Keratinocyte (primary cell): Measurements from ENCODE around the gene MERTK. TPM values are rescaled to one million over a fixed set of nuclear protein-coding genes. Genes with fewer than 3 reads are reported as not detected.

Experiments used
- DNase-seq: peaks from one replicate; pipeline ENCODE4 v3.0.0-alpha.2; 2011; ENCODE audit warnings: low read depth, missing footprints, low spot score
- FAIRE-seq: peaks from 2 replicates; lab custom pipeline; 2011; peaks lifted over from hg19 to GRCh38; lab: Jason Lieb, UNC
- H2AFZ ChIP-seq: 2 replicates; pipeline ENCODE4 v1.6.0; 2012; ENCODE audit warnings: low read length, control low read depth, inconsistent platforms; ENCODE audit not compliant: control insufficient read depth
- H3K27ac ChIP-seq: 2 replicates; pipeline ENCODE4 v1.5.1; 2011; ENCODE audit warnings: low read length; ENCODE audit not compliant: control insufficient read depth, insufficient read depth
- H3K27me3 ChIP-seq: 3 replicates; pipeline ENCODE4 v1.6.0; 2011; ENCODE audit warnings: low read length; ENCODE audit not compliant: control insufficient read depth, insufficient read depth; ENCODE audit errors: extremely low read depth
- H3K36me3 ChIP-seq, 2 experiments: 2 replicates in 1 of 2; 3 replicates in 1 of 2; pipeline ENCODE4 v1.5.1; 2011; ENCODE audit warnings: low read length in 2 of 2, mild to moderate bottlenecking in 1 of 2; ENCODE audit not compliant: control insufficient read depth in 2 of 2, insufficient read depth in 2 of 2; ENCODE audit errors: extremely low read depth in 1 of 2
- H3K4me1 ChIP-seq: 3 replicates; pipeline ENCODE4 v1.5.1; 2011; ENCODE audit warnings: low read length; ENCODE audit not compliant: control insufficient read depth, insufficient read depth; ENCODE audit errors: extremely low read depth
- H3K4me2 ChIP-seq: 3 replicates; pipeline ENCODE4 v1.6.0; 2011; ENCODE audit warnings: low read depth, low read length; ENCODE audit not compliant: control insufficient read depth, insufficient read depth; ENCODE audit errors: extremely low read depth
- H3K4me3 ChIP-seq, 3 experiments: fragments of 200-600 bp in 1 of 3; sonication (generic) in 1 of 3; 2 replicates in 2 of 3; 3 replicates in 1 of 3; pipeline ENCODE4 v1.5.1; 2011 to 2016; ENCODE audit warnings: low read length in 3 of 3, mild to moderate bottlenecking in 3 of 3, control low read depth in 2 of 3, inconsistent platforms in 1 of 3, low read depth in 1 of 3, mixed read lengths in 1 of 3, mixed run types in 1 of 3, moderate library complexity in 1 of 3; ENCODE audit not compliant: control insufficient read depth in 2 of 3, insufficient read depth in 2 of 3; ENCODE audit errors: extremely low read depth in 1 of 3
- H3K79me2 ChIP-seq: 2 replicates; pipeline ENCODE4 v1.6.0; 2012; ENCODE audit warnings: low read length; ENCODE audit not compliant: control insufficient read depth, insufficient read depth
- H3K9ac ChIP-seq: 3 replicates; pipeline ENCODE4 v1.6.0; 2011; ENCODE audit warnings: low read length; ENCODE audit not compliant: control insufficient read depth, insufficient read depth; ENCODE audit errors: extremely low read depth
- H3K9me1 ChIP-seq: 3 replicates; pipeline ENCODE4 v1.6.0; 2011; ENCODE audit warnings: low read length; ENCODE audit not compliant: control insufficient read depth, insufficient read depth; ENCODE audit errors: extremely low read depth
- H3K9me3 ChIP-seq: 2 replicates; pipeline ENCODE4 v1.5.1; 2012; ENCODE audit warnings: low read depth, low read length; ENCODE audit not compliant: control insufficient read depth
- H4K20me1 ChIP-seq: 3 replicates; pipeline ENCODE4 v1.6.0; 2011; ENCODE audit warnings: low read length; ENCODE audit not compliant: control insufficient read depth, insufficient read depth; ENCODE audit errors: extremely low read depth
- EZH2 ChIP-seq: IDR thresholded peaks from one replicate; pipeline ENCODE4 v1.6.1; 2012; ENCODE audit warnings: inconsistent platforms, mild to moderate bottlenecking, low read length, moderate library complexity
- dilution Hi-C: fragments of 300-500 bp; cut with MboI; formaldehyde crosslinking; loops from one replicate; pipeline ENCODE4 v1.7.0; 2020; ENCODE audit warnings: low sequenced_read_pairs; ENCODE audit not compliant: extremely low pct_ligation_motif_present
- polyA plus RNA-seq, 5 experiments: library from polyadenylated mRNA; depleted of rRNA in 3 of 5; stranded (reverse) in 3 of 5; stranded (forward) in 1 of 5; unstranded in 1 of 5; fragments of >200 nt; gene quantifications; 1 replicate in 1 of 5; 2 replicates in 3 of 5; 3 replicates in 1 of 5; pipeline versions ENCODE4 v1.2.1 to v1.2.3, GENCODE V29; 2011 to 2012; ENCODE audit warnings: missing spikeins in 2 of 5, low read depth in 1 of 5, low replicate concordance in 1 of 5
- TF ChIP-seq, protein P1 (sequence below), 3 experiments: IDR thresholded peaks in 1 of 3; conservative IDR thresholded peaks in 1 of 3; optimal IDR thresholded peaks in 1 of 3; 2 replicates in 2 of 3; 3 replicates in 1 of 3; pipeline versions ENCODE3 to v1.5.1; 2011; ENCODE audit warnings: low read length in 3 of 3, mild to moderate bottlenecking in 3 of 3, moderate library complexity in 2 of 3, control low read depth in 1 of 3, inconsistent platforms in 1 of 3; ENCODE audit not compliant: insufficient read depth in 2 of 3; ENCODE audit errors: extremely low read depth in 1 of 3

MERTK gene
- polyA plus RNA-seq, 1 donor (not counting 4 experiments of a cell fraction or from before 2014, with no cell fraction given): 0.14 TPM

- Histone ChIP-seq H4K20me1 (peaks cover 3% of the 10 kb centered on the region), H3K4me3 (no peak overlapping the region), H2AFZ (no peak overlapping the region), H3K27me3 (peaks cover 29% of the 10 kb centered on the region), H3K4me1 (no peaks in the 10 kb centered on the region), H3K36me3 (no peaks in the 10 kb centered on the region), H3K79me2 (no peaks in the 10 kb centered on the region), H3K9me1 (no peaks in the 10 kb centered on the region), H3K27ac (no peak overlapping the region), H3K9me3 (no peaks in the 10 kb centered on the region), H3K9ac (no peak overlapping the region), H3K4me2 (no peak overlapping the region)
- no peak for TF ChIP-seq EZH2
- TF ChIP-seq, protein P1, sequence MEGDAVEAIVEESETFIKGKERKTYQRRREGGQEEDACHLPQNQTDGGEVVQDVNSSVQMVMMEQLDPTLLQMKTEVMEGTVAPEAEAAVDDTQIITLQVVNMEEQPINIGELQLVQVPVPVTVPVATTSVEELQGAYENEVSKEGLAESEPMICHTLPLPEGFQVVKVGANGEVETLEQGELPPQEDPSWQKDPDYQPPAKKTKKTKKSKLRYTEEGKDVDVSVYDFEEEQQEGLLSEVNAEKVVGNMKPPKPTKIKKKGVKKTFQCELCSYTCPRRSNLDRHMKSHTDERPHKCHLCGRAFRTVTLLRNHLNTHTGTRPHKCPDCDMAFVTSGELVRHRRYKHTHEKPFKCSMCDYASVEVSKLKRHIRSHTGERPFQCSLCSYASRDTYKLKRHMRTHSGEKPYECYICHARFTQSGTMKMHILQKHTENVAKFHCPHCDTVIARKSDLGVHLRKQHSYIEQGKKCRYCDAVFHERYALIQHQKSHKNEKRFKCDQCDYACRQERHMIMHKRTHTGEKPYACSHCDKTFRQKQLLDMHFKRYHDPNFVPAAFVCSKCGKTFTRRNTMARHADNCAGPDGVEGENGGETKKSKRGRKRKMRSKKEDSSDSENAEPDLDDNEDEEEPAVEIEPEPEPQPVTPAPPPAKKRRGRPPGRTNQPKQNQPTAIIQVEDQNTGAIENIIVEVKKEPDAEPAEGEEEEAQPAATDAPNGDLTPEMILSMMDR (optimal IDR thresholded peaks at IDR 0.05 in 1 of 3, IDR thresholded peaks at IDR 0.05 in 1 of 3, conservative IDR thresholded peaks at IDR 0.05 in 1 of 3; ENCODE audit: extremely low read depth in 1 of 3, insufficient read depth in 2 of 3, low read length in 3 of 3): no peak
- FAIRE-seq: no peak
- dilution Hi-C loops: no loop called here
- DNase-seq: no peak
These were observed 54.6 kb downstream of the MERTK start for GRCh38 chr2:111952871-111953452.

- Histone ChIP-seq H2AFZ (no peak overlapping the region), H4K20me1 (no peaks in the 10 kb centered on the region), H3K9ac (no peak overlapping the region), H3K27ac (no peak overlapping the region), H3K9me3 (no peaks in the 10 kb centered on the region), H3K4me3 (no peak overlapping the region), H3K79me2 (no peaks in the 10 kb centered on the region), H3K9me1 (no peaks in the 10 kb centered on the region), H3K4me1 (no peaks in the 10 kb centered on the region), H3K36me3 (no peaks in the 10 kb centered on the region), H3K27me3 (peaks cover 27% of the 10 kb centered on the region), H3K4me2 (no peak overlapping the region)
- FAIRE-seq (no peak), DNase-seq (no peak)
- TF ChIP-seq EZH2: no peak
- TF ChIP-seq, protein P1 (optimal IDR thresholded peaks at IDR 0.05 in 1 of 3, IDR thresholded peaks at IDR 0.05 in 1 of 3, conservative IDR thresholded peaks at IDR 0.05 in 1 of 3; ENCODE audit: extremely low read depth in 1 of 3, insufficient read depth in 2 of 3, low read length in 3 of 3): no peak
- dilution Hi-C loops: no loop called here
These were observed 56.4 kb downstream of the MERTK start for GRCh38 chr2:111954602-111955332.
